Loucy (cell line): ENCODE data around the gene GAS7.

ENCODE experiments used
- H2AFZ ChIP-seq: fragments of 200-600 bp; sonication (generic); 2 replicates; pipeline ENCODE4 v1.6.0; 2016; ENCODE audit warnings: antibody characterized with exemption, mild to moderate bottlenecking, low read length, moderate library complexity
- H3F3A ChIP-seq: fragments of 200-600 bp; 2 replicates; pipeline ENCODE4 v1.6.0; 2016; ENCODE audit warnings: antibody characterized with exemption, low read depth, mild to moderate bottlenecking
- H3K27me3 ChIP-seq: fragments of 200-600 bp; sonication (generic); 2 replicates; pipeline ENCODE4 v1.6.1; 2014; ENCODE audit warnings: low read length, mild to moderate bottlenecking; ENCODE audit not compliant: insufficient read depth, poor library complexity, severe bottlenecking
- H3K36me3 ChIP-seq: fragments of 200-600 bp; sonication (generic); 2 replicates; pipeline ENCODE4 v1.6.1; 2016; ENCODE audit warnings: low read length; ENCODE audit not compliant: insufficient read depth
- H3K4me1 ChIP-seq: fragments of 200-600 bp; sonication (generic); 2 replicates; pipeline ENCODE4 v1.5.1; 2014; ENCODE audit warnings: low read length, mild to moderate bottlenecking; ENCODE audit not compliant: insufficient read depth, poor library complexity, severe bottlenecking
- H3K4me2 ChIP-seq: fragments of 200-600 bp; sonication (generic); 2 replicates; pipeline ENCODE4 v1.6.0; 2014; ENCODE audit warnings: antibody characterized with exemption, low read length, low read depth, mild to moderate bottlenecking; ENCODE audit not compliant: poor library complexity, severe bottlenecking
- H3K4me3 ChIP-seq: fragments of 200-600 bp; sonication (generic); 2 replicates; pipeline ENCODE4 v1.5.1; 2014; ENCODE audit warnings: low read length, mild to moderate bottlenecking, mixed read lengths; ENCODE audit not compliant: poor library complexity, severe bottlenecking
- H3K79me2 ChIP-seq: fragments of 200-600 bp; sonication (generic); 2 replicates; pipeline ENCODE4 v1.6.1; 2014; ENCODE audit warnings: low read length; ENCODE audit not compliant: insufficient read depth
- H3K9ac ChIP-seq: fragments of 200-600 bp; sonication (generic); 2 replicates; pipeline ENCODE4 v1.6.0; 2014; ENCODE audit warnings: mild to moderate bottlenecking, low read depth, low read length, moderate library complexity; ENCODE audit not compliant: poor library complexity, severe bottlenecking
- H3K9me2 ChIP-seq: fragments of 200-600 bp; sonication (generic); replicated peaks from 2 replicates; pipeline ENCODE4 v1.6.1; 2016; ENCODE audit warnings: low read depth, low read length, mixed read lengths
- H3K9me3 ChIP-seq: fragments of 200-600 bp; sonication (generic); 2 replicates; pipeline ENCODE4 v1.6.1; 2014; ENCODE audit warnings: mild to moderate bottlenecking, antibody characterized with exemption, low read length, low read depth; ENCODE audit not compliant: insufficient read depth
- H4K20me1 ChIP-seq: fragments of 200-600 bp; sonication (generic); 2 replicates; pipeline ENCODE4 v1.6.0; 2014; ENCODE audit warnings: antibody characterized with exemption, low read length, mild to moderate bottlenecking; ENCODE audit not compliant: insufficient read depth, poor library complexity, severe bottlenecking
- CTCF ChIP-seq: fragments of 200-600 bp; sonication (generic); conservative IDR thresholded peaks from 2 replicates; pipeline ENCODE4 v1.5.1; 2014; ENCODE audit warnings: mild to moderate bottlenecking, antibody characterized with exemption, low read length
- EZH2phosphoT487 ChIP-seq: fragments of 200-600 bp; IDR thresholded peaks from 2 replicates; pipeline ENCODE4 v1.6.1; 2018; ENCODE audit warnings: antibody characterized with exemption, mild to moderate bottlenecking, moderate library complexity, borderline replicate concordance

Gene GAS7

GRCh38 chr17:10091046-10091445 is 107.4 kb downstream of the GAS7 start:
- Histone ChIP-seq H3K9me3 (no peaks in the 10 kb centered on the region), H3K9ac (peak overlapping the region; percentile 40), H3K36me3 (peaks cover 3% of the 10 kb centered on the region; the same call in 1 of the 2 replicates), H3K27me3 (no peaks in the 10 kb centered on the region), H2AFZ (no peak overlapping the region), H3K79me2 (peaks cover 92% of the 10 kb centered on the region), H3K4me2 (no peak overlapping the region), H3K4me1 (peaks cover 36% of the 10 kb centered on the region), H3K4me3 (no peak overlapping the region), H3F3A (no peaks in the 10 kb centered on the region), H4K20me1 (no peaks in the 10 kb centered on the region), H3K9me2 (no peaks in the 10 kb centered on the region)
- TF ChIP-seq EZH2phosphoT487: no peak

- peaks cover 36% of the 10 kb centered on the region for H3K4me1 ChIP-seq
Measured at GRCh38 chr17:10089196-10089804, 109.1 kb downstream of the GAS7 start.

DNA sequence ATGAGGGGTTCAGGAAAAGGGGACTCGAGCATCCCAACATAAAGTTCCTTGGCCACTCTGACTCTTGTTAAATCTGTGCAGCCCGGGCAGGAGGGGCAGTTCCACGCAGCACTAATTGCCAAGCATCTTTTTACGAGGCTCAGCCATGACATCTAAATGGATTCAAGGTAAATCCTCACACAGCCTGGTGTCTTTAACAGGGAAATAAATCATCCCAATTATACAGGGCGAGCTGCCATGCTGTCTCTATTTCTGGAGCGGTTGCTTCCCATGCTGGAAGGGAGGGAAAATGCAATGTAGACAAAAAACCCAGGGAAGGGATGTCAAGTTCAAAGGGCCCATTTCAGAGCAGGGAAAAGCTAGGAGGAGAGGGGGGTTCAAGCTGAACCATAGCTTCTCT is 110.0 kb downstream of the GAS7 start:
- Histone ChIP-seq H3F3A (no peaks in the 10 kb centered on the region), H3K9me2 (no peaks in the 10 kb centered on the region), H3K4me2 (no peak overlapping the region), H3K9ac (no peak overlapping the region), H3K79me2 (peaks cover 92% of the 10 kb centered on the region), H3K36me3 (peaks cover 7% of the 10 kb centered on the region; the same call in 1 of the 2 replicates), H2AFZ (no peak overlapping the region), H3K4me1 (peaks cover 36% of the 10 kb centered on the region), H4K20me1 (no peaks in the 10 kb centered on the region), H3K4me3 (no peak overlapping the region), H3K27me3 (no peaks in the 10 kb centered on the region), H3K9me3 (peaks cover 2% of the 10 kb centered on the region; the same call in 1 of the 2 replicates)
- no peak for TF ChIP-seq CTCF
- TF ChIP-seq EZH2phosphoT487: no peak

More at GRCh38 chr17:10089196-10089804, 109.1 kb downstream of the GAS7 start:
- no peak overlapping the region for H3K4me3 ChIP-seq
- H3K9me2 ChIP-seq: no peaks in the 10 kb centered on the region
- H3F3A ChIP-seq: no peaks in the 10 kb centered on the region
- no peak overlapping the region for H3K4me2 ChIP-seq
- H3K36me3 ChIP-seq: peaks cover 3% of the 10 kb centered on the region; the same call in 1 of the 2 replicates
- H2AFZ ChIP-seq: no peak overlapping the region
- H3K79me2 ChIP-seq: peaks cover 92% of the 10 kb centered on the region
- peak overlapping the region; percentile 22 for H3K9ac ChIP-seq
- no peaks in the 10 kb centered on the region for H3K27me3 ChIP-seq
- H4K20me1 ChIP-seq: no peaks in the 10 kb centered on the region
- no peak for TF ChIP-seq CTCF
- TF ChIP-seq EZH2phosphoT487: no peak
- no peaks in the 10 kb centered on the region for H3K9me3 ChIP-seq

- H3K4me3 ChIP-seq: peak overlapping the region; percentile 15
- no peaks in the 10 kb centered on the region for H3F3A ChIP-seq
- no peak for TF ChIP-seq CTCF
- no peak for TF ChIP-seq EZH2phosphoT487
- peak overlapping the region; percentile 76 for H3K4me2 ChIP-seq
- H3K9me3 ChIP-seq: peaks cover 4% of the 10 kb centered on the region; the same call in 1 of the 2 replicates
- no peaks in the 10 kb centered on the region for H4K20me1 ChIP-seq
- H3K36me3 ChIP-seq: peaks cover 8% of the 10 kb centered on the region; the same call in 1 of the 2 replicates
- H2AFZ ChIP-seq: no peak overlapping the region
- peaks cover 36% of the 10 kb centered on the region for H3K4me1 ChIP-seq
- no peaks in the 10 kb centered on the region for H3K9me2 ChIP-seq
- H3K79me2 ChIP-seq: peaks cover 92% of the 10 kb centered on the region
- H3K27me3 ChIP-seq: no peaks in the 10 kb centered on the region
- peak overlapping the region; percentile 69 for H3K9ac ChIP-seq
Measured at GRCh38 chr17:10087355-10087754, 111.1 kb downstream of the GAS7 start.
